VCaP (cell line): Measurements from ENCODE around the gene DHRS9.
"Not testable (repeated sequence)": the region's sequence is repeated elsewhere in the genome, so short reads cannot be mapped to it uniquely, and the experiment has no call there.

Source experiments
- H3K27ac ChIP-seq: fragments of 450-650 bp; 2 replicates; pipeline ENCODE4 v1.5.1; 2017
- TF ChIP-seq, protein P1 (sequence below): fragments of 450-650 bp; conservative IDR thresholded peaks from 2 replicates; pipeline ENCODE4 v1.5.1; 2017; ENCODE audit warnings: mild to moderate bottlenecking, moderate library complexity

Gene DHRS9

DNA sequence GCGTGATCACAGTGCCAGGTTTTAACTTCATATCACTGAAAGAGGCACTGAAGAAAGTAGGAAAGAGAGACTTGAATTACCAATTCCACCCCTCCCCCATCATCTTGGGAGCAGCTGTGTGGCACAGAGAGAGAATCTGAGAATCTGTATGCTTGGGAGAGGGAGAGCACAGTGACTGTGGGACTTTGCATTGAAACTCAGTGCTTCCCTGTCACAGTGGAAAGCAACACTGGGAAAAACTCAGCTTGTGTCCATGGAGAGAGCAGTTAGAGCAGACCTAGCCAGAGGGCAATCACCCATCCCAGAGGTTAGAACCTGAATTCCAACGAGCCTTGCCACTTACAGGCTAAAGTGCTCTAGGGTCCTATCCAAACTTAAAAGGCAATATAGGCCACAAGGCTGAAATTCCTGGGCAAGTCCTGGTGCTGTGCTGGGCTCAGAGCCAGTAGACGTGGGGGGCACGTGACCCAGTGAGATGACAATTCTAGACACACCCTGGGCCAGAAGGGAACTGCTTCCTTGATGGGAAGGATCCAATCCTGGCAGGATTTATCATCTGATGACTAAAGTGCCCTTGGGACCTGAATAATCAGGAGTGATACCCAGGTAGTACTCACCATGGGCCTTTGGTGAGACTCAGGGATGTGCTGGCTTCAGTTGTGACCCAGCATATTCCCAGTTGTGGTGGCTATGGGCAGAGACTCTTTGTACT is 22.8 kb upstream of the DHRS9 start:
- no peak overlapping the region for H3K27ac ChIP-seq
- TF ChIP-seq, protein P1, sequence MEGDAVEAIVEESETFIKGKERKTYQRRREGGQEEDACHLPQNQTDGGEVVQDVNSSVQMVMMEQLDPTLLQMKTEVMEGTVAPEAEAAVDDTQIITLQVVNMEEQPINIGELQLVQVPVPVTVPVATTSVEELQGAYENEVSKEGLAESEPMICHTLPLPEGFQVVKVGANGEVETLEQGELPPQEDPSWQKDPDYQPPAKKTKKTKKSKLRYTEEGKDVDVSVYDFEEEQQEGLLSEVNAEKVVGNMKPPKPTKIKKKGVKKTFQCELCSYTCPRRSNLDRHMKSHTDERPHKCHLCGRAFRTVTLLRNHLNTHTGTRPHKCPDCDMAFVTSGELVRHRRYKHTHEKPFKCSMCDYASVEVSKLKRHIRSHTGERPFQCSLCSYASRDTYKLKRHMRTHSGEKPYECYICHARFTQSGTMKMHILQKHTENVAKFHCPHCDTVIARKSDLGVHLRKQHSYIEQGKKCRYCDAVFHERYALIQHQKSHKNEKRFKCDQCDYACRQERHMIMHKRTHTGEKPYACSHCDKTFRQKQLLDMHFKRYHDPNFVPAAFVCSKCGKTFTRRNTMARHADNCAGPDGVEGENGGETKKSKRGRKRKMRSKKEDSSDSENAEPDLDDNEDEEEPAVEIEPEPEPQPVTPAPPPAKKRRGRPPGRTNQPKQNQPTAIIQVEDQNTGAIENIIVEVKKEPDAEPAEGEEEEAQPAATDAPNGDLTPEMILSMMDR = no peak

DNA sequence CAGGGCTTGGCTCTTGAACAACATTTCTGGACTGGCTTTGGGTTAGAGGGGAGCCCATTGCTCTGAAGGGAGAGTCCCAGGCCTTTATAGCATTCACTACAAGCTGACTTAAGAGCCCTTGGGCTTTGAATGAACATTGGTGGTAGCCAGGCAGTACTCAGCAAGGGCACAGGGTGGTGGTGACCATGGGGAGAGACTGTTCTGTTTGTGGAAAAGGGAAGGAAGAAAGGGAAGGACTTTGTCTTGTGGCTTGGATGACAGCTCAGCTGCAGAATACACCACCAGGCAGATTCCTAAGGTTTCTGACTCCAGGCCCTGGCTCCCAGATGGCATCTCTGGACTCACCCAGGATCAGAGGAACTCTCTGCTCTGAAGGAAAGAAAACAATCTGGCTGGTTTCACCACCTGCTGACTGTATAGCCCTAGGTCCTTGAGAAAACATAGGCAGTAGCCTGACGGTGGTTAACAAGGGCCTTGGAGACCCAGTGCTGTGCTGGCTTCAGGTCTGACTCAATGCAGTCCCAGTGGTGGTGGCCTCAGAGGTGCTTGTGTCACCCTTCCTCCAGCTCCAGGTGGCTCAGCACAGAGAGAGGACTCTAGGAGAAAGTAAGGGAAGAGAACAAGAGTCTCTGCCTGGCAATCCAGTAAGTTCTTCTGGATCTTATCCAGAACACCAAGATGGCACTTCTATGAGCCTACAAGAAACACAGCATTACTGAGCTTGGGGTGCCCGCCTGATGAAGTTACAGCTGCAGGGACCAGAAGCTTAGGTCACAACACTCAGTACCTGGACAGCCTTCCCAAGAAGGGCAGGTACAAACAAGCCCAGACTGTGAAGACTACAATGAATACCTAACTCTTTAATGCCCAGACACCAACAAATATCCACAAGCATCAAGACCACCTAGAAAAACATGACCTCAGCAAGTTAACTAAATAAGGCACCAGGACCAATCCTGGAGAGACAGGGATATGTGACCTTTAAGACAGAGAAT is 21.8 kb upstream of the DHRS9 start:
- TF ChIP-seq, protein P1 = no peak
- H3K27ac ChIP-seq = no peak overlapping the region

DNA sequence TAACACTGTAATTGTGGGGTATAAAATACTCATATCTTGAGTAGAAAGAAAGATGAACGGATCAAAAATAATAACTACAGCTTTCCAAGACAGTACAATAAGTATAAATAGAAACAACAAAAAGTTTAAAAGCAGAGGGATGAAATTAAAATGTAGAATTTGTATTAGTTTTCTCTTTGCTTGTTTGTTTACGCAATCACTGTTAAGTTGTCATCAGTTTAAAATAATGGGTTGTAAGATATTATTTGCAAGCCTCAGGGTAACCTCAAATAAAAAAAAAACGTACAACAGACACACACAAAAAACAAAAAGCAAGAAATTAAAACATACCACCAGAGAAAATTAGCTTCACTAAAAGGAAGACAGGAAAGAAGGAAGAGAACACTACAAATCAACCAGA is 20.2 kb upstream of the DHRS9 start:
- no peak overlapping the region for H3K27ac ChIP-seq
- TF ChIP-seq, protein P1 = no peak

DNA sequence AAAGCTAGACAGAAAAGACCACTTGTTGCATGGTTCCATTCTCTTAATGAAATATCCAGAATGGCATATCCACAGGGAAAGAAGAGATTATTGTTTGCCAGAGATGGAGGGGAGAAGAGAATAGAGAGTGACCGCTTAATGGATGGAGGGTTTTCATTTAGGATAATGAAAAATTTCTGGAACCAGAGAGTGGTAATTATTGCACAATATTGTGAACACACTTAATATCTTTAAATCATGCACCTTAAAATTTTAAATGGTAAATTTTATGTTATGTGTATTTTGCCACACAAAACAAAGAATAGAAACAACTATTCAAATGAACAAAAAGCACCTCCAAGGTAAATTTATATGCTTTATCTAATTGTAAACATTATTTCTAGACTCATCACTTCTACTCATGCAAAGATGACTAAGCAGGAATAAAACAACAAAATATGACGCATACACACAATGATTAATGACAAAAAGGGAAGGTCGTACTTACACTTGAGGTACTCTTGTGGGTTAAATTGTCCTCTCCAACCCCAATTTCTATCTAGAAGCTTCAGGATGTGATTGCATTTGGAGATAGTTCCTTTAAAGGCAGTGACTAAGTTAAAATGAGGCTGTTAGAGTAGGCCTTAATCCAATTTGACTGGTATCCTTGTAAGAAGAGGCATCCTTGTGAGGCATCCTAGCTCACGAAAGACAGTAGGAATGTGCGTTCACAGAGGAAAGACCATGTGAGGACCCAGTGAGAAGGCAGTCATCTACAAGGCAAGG is 18.7 kb upstream of the DHRS9 start:
- TF ChIP-seq, protein P1 = no peak
- no peak overlapping the region for H3K27ac ChIP-seq

DNA sequence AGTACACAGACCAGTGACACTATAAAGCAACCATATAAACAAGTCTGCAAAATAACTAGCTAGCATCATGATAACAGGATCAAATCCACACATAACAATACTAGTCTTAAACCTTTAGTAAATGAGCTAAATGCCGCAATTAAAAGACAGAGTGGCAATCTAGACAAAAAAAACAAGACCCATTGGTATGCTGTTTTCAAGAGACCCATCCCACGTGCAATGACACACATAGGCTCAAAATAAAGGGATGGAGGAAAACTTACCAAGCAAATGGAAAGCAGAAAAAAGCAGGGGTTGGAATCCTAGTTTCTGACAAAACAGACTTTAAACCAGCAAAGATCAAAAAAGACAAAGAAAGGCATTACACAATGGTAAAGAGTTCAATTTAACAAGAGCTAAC is 14.8 kb upstream of the DHRS9 start:
- not testable (repeated sequence) for H3K27ac ChIP-seq

DNA sequence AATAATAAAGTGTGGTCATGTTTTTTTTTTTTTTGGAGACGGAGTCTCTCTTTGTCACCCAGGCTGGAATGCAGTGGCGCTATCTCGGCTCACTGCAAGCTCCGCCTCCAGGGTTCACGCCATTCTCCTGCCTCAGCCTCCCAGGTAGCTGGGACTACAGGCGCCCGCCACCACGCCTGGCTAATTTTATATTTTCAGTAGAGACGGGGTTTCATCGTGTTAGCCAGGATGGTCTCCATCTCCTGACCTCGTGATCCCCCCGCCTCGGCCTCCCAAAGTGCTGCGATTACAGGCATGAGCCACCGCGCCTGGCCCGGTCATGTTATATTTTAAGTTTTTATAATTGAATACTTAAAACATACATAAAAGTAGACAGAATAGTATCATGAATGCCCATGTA is 5.2 kb upstream of the DHRS9 start:
- H3K27ac ChIP-seq = not testable (repeated sequence)

DNA sequence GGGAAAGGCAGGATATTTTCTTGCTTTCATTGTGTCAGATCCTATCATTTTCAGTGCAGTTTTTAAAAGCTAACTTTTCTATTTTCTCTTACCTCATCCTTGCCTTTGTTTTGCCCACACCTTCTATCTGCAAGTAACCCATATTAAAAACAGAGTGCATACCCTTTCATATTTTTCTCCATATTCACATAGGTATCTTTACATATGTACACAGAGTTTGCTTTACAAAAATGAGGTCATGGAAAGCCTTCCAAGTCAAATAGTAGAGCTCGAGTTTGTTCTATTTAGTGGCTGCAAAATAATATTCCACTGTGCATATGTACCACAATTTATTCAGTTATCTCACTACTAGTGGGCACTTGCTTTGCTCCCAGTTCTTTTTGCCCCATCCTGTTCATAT is 3.9 kb upstream of the DHRS9 start:
- H3K27ac ChIP-seq = no peak overlapping the region
- TF ChIP-seq, protein P1 = no peak

DNA sequence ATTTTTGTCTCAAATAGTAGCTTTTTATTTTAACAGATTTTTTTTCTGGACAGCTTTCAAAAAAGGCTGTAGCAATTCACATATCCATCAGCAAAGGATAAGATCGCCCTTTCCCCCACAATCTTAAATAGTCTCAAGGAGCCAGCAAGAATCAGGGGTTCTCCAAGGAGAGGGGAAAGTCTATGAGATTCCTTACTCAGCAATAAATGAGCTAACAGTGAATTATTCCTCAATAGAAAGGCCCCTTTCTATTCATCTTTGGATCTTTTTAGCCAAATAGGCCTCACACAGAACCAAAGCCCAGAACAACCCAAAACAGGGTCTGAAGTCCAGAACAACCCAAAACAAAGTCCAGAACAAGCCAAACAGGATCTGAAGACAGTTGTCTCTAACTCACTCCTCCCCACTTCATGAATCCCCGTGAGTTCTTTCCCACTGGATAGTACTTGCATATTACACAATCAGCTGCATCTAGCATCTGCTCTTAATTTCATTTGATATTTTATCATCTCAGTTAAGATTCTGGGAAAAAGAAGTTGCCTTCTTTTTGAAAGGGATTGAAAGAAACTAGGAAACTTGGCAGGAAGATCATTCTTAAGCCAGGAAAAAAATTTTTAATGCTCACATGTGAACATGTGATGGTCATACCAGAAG is 3.4 kb upstream of the DHRS9 start:
- TF ChIP-seq, protein P1 = no peak
- H3K27ac ChIP-seq = no peak overlapping the region
